HG02943 (cell line): Measurements from ENCODE around the gene MBD3L3.
"Not testable (repeated sequence)": the region's sequence is repeated elsewhere in the genome, so short reads cannot be mapped to it uniquely, and the experiment has no call there.

ENCODE experiments used
- ATAC-seq: cut with Tn5 transposase; IDR thresholded peaks from one replicate; pipeline ENCODE4 v1.9.1; 2021; ENCODE audit warnings: mild to moderate bottlenecking, low read depth, moderate library complexity; ENCODE audit not compliant: unreplicated experiment

The MBD3L3 gene

DNA sequence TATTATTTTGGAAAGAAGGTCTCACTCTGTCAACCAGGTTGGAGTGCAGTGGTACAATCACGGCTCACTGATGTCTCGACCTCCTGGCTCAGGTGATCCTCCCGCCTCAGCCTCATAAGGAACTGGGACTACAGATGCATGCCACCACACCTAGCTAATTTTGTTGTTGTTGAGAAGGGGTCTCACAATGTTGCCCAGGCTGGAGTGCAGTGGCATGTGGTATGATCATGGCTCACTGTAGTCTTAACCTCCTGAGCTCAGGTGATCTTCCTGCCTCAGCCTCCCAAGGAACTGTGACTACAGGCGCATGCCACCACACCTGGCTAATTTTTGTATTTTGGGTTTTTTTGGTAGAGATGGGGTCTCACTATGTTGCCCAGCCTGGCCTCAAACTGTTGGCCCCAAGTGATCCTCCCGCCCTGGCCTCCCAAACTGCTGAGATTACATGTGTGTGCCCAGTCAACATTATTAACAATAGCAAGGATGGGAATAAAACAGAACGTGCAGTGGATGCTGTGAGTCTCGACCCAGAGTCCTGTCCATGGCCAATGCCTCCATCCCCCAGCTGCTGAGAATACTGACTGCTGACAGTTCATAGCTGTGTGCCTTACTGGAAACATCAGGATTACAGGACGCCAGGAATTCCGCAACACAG, 5.4 kb upstream of the MBD3L3 start:
- ATAC-seq: no peak

GRCh38 chr19:7063339-7063738, 4.9 kb upstream of the MBD3L3 start:
- no peak for ATAC-seq

DNA sequence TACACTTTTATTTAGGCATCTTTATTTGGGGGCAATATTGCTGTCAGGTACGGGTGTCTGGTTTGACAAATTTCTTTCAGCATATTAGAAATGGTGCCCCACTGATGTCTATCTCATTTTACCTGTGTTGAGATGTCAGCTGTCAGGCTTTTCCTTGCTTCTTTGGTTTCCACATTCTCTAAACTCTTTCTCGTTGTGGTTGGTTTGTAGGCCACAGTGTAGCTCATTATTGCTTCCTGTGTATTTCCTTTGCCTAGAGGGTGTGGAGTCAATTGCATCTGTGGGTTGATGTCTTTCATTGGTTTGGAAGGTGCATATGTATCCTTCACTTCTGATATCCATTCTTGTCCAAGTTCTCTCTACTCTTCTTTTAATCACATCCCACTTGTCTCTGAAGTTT, 1.5 kb upstream of the MBD3L3 start:
- ATAC-seq: not testable (repeated sequence)

GRCh38 chr19:7056371-7056770, 2.1 kb downstream of the MBD3L3 start:
- ATAC-seq: not testable (repeated sequence)

GRCh38 chr19:7055679-7056078, 2.8 kb downstream of the MBD3L3 start:
- ATAC-seq: not testable (repeated sequence)

GRCh38 chr19:7054635-7055368, 3.7 kb downstream of the MBD3L3 start:
- ATAC-seq: not testable (repeated sequence)

GRCh38 chr19:7052896-7053295, 5.6 kb downstream of the MBD3L3 start:
- not testable (repeated sequence) for ATAC-seq

GRCh38 chr19:7051421-7051820, 7.1 kb downstream of the MBD3L3 start:
- not testable (repeated sequence) for ATAC-seq

DNA sequence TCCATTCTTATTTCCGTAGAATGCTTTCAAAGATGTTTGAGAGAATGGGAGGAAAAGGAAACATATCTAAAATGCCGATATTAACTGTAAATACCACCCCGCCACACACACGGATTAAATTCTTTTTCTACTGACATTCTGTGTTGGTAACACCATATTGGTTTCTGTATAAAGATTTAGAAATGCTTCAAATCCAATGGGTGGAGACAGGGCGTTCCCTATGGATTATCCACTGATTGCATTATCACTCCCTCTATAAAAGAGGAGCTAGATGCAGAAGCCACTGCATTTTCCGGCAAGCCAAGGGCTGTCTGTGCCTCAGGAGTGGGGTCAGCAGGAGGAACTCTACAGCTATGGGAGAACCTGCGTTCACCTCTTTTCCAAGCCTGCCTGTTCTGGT, 9.5 kb downstream of the MBD3L3 start, which contains the start of gene MBD3L2:
Gene MBD3L2 (plus strand): TSS at position 301 of the 400 bp plus-strand sequence. CDS start 53 bp downstream, at position 354.
- ATAC-seq: not testable (repeated sequence)

- ATAC-seq: not testable (repeated sequence)
Measured at GRCh38 chr19:7041563-7041962, 16.9 kb downstream of the MBD3L3 start.

DNA sequence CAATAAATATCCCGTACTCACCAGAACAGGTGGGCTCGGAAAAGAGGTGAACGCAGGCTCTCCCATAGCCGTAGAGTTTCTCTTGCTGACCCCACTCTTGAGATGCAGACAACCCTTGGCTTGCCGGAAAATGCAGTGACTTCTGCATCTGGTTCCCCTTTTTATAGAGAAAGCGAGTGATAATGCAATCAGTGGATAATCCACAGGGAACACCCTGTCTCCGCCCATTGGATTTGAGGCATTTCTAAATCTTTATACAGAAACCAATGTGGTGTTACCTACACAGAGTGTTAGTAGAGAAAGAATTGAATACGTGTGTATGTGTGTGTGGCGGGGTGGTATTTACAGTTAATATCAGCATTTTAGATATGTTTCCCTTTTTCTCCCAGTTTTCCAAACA, 18.4 kb downstream of the MBD3L3 start, which contains the start of gene MBD3L4:
Gene MBD3L4 (minus strand): TSS at position 101 of the 400 bp plus-strand sequence. CDS start 35 bp downstream, at position 66.
- not testable (repeated sequence) for ATAC-seq

DNA sequence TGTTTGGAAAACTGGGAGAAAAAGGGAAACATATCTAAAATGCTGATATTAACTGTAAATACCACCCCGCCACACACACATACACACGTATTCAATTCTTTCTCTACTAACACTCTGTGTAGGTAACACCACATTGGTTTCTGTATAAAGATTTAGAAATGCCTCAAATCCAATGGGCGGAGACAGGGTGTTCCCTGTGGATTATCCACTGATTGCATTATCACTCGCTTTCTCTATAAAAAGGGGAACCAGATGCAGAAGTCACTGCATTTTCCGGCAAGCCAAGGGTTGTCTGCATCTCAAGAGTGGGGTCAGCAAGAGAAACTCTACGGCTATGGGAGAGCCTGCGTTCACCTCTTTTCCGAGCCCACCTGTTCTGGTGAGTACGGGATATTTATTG, 28.2 kb downstream of the MBD3L3 start, which contains the start of gene MBD3L5:
Gene MBD3L5 (plus strand): TSS at position 301 of the 400 bp plus-strand sequence. CDS start 34 bp downstream, at position 335.
- not testable (repeated sequence) for ATAC-seq

- ATAC-seq: not testable (repeated sequence)
Measured at GRCh38 chr19:7028790-7029189, 29.7 kb downstream of the MBD3L3 start.

DNA sequence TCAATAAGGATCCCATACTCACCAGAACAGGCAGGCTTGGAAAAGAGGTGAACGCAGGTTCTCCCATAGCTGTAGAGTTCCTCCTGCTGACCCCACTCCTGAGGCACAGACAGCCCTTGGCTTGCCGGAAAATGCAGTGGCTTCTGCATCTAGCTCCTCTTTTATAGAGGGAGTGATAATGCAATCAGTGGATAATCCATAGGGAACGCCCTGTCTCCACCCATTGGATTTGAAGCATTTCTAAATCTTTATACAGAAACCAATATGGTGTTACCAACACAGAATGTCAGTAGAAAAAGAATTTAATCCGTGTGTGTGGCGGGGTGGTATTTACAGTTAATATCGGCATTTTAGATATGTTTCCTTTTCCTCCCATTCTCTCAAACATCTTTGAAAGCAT, 37.1 kb downstream of the MBD3L3 start, which contains the start of gene MBD3L2B:
Gene MBD3L2B (minus strand): TSS at position 101 of the 400 bp plus-strand sequence. CDS start 34 bp downstream, at position 67.
- ATAC-seq: not testable (repeated sequence)

GRCh38 chr19:7018828-7019227, 39.6 kb downstream of the MBD3L3 start:
- no peak for ATAC-seq

GRCh38 chr19:7013678-7014077, 44.8 kb downstream of the MBD3L3 start:
- no peak for ATAC-seq

DNA sequence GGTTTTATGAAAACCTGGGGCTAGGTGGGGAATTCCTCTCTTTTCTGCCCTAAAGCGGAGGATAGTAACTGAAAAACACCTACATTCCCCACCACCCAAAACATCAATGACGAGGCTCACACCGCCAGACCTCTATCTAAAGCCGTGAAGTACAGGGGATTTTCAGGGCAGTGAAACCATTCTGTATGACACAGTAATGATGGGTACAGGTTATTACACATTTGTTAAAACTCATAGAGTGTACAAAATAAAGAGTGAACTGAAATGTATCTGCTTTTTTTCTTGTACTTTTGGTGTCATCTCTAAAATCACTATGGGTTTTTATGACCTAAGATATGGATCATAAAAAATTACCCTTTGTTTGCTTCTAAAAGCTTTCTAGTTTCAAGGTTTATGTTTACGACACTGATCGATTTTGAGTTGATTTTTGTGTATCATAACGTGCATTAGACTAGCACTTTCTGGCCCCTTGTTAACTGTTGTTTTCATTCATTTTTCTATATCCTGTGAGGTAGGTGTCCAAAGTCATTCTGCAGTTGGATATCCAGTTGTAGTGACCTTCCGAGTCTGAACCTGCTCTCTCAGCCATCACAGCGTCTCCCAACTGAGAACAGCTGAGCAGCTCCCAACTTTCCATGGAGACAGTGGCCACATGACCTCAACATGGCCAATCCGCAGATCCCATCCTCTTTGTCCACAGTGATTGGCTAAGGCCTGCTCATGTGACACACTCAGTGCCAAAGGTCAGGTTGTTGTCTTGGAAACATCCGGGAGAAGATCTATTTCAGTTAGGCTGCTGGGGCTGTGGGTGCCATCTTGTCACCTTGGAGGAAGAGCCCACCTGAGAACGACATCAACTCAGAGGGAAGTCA, 47.5 kb downstream of the MBD3L3 start:
- ATAC-seq: no peak

DNA sequence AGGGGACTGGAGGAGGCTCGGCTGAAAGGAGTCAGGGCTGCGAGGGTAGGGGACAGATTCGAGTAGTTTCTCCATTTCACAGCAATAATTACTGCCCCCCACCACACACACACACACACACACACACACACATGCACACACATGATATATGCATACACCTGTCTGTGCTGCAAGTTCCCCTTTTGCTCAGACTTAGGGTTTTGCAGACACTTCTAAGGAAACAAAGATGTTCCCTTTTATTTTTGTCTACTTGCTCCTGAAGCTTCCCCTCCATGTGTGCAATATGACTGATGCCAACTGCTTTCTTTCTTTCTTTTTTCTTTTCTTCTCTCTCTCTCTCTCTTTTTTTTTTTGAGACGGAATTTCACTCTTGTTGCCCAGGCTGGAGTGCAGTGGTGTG, 50.6 kb downstream of the MBD3L3 start:
- no peak for ATAC-seq
